Sigmoid colon (tissue), 3 donors: ENCODE measurements around the gene EHBP1.

Source experiments
- CTCF ChIP-seq, 4 experiments: fragments of 450-650 bp in 3 of 4; fragments of 200-600 bp in 1 of 4; IDR thresholded peaks; one replicate each; pipeline ENCODE4 v1.5.1; 2016 to 2019; ENCODE audit warnings: antibody characterized with exemption in 4 of 4, mild to moderate bottlenecking in 3 of 4, moderate library complexity in 2 of 4
- POLR2A ChIP-seq, 2 donors: fragments of 450-650 bp; IDR thresholded peaks; one replicate each; pipeline ENCODE4 v1.6.1; 2016; ENCODE audit warnings: antibody characterized with exemption in 2 of 2, mild to moderate bottlenecking in 2 of 2, moderate library complexity in 2 of 2

GRCh38 chr2:62660087-62660486 is 45.4 kb upstream of the EHBP1 start:
- no peak for TF ChIP-seq CTCF (IDR thresholded peaks at IDR 0.05)
- TF ChIP-seq POLR2A (IDR thresholded peaks at IDR 0.05) = no peak
